Activated T-helper 9 cell treated with anti-CD3 and anti-CD28 coated beads, Interleukin-2, amount 50 U/mL, for 16 hours (primary cell): ENCODE results near the gene MAGEA9.
"Not testable (repeated sequence)": the region's sequence is repeated elsewhere in the genome, so short reads cannot be mapped to it uniquely, and the experiment has no call there.

Experiments
- DNase-seq: peaks from one replicate; pipeline ENCODE4 v3.0.0-alpha.2; 2020; ENCODE audit warnings: low read depth

Gene MAGEA9

GRCh38 chrX:149781727-149782126 is at the start of gene MAGEA9:
Gene MAGEA9, plus strand, starts transcription at chrX:149781930. Its CDS starts 4,281 bp downstream, at chrX:149786211.
- DNase-seq: not testable (repeated sequence)

GRCh38 chrX:149742269-149742668 is 39.5 kb upstream of the MAGEA9 start:
- DNase-seq: not testable (repeated sequence)

- not testable (repeated sequence) for DNase-seq
These were observed 35.2 kb upstream of the MAGEA9 start for GRCh38 chrX:149746390-149747007.

- DNase-seq: no peak
These were observed 24.3 kb upstream of the MAGEA9 start for GRCh38 chrX:149757206-149758067.

- DNase-seq: no peak
These were observed 23.5 kb upstream of the MAGEA9 start for GRCh38 chrX:149758068-149758714.

DNA sequence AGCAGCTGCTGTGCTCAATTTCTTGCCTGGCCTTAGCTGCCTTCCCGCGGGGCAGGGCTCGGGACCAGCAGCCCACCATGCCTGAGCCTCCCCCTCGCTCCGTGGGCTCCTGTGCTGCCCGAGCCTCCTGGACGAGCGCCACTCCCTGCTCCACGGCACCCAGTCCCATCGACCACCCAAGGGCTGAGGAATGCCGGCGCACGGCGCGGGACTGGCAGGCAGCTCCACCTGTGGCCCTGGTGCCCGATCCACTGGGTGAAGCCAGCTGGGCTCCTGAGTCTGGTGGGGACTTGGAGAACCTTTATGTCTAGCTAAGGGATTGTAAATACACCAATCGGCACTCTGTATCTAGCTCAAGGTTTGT is 23.0 kb upstream of the MAGEA9 start:
- DNase-seq: not testable (repeated sequence)

DNA sequence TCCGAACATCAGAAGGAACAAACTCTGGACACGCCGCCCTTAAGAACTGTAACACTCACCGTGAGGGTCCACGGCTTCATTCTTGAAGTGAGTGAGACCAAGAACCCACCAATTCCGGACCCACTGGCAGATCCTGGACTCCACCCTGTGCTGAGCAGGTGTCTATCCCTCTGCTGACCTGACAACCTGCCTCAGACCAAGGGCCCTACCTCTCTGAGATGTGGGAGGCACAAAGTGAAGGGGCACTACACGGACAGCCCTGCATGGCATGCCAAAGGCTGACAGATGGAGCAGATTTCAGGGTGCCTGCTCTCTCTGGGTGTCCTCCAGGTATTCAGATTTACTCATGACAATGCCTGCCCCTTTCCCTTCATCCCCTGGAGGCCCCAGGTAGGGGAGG is 21.9 kb upstream of the MAGEA9 start:
- DNase-seq: no peak

GRCh38 chrX:149760965-149761364 is 20.8 kb upstream of the MAGEA9 start:
- DNase-seq: no peak

DNA sequence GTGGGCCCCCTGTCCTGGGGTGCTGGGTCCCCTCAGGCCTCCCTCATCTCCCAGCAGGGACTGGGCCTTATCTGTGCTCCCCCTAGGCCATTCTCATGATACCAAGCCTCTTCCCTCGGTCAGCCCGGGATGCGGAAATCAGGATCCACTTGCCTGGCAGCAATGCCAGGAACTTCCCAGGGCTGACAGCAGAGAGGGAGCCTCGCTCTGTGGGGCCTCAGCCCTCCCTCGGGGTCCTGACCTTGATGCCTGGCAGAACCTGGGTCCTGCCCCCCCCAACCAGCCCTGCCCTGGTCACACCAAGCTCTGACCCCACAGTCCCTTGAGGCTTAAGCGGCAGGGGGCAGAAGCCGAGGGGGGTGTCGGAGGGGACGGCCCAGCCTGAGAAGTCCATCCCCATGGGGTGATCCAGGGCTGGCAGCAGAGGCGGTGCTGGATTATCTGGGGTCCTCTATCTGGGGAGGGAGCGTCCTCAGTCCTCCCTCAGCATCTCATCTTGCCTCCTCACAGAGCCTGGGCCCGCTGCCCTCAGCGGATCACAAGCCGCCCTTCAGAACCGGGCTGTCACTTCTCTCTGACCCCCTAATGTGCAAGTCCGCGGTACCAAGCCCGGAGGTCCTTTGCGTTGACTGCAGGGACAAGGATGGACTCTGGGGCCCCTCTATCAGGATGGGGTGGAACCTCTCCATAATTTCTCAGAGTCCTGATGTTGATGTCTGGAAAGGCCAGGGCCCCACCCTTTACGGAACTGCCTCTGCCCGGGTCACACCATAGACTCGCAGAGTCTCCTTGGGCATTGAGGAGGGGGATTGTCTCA is 19.7 kb upstream of the MAGEA9 start:
- DNase-seq: not testable (repeated sequence)

GRCh38 chrX:149762696-149763614 is 18.8 kb upstream of the MAGEA9 start:
- DNase-seq: no peak

- not testable (repeated sequence) for DNase-seq
These were observed 11.4 kb upstream of the MAGEA9 start for GRCh38 chrX:149770344-149770743.

GRCh38 chrX:149773026-149773425 is 8.7 kb upstream of the MAGEA9 start:
- not testable (repeated sequence) for DNase-seq

DNA sequence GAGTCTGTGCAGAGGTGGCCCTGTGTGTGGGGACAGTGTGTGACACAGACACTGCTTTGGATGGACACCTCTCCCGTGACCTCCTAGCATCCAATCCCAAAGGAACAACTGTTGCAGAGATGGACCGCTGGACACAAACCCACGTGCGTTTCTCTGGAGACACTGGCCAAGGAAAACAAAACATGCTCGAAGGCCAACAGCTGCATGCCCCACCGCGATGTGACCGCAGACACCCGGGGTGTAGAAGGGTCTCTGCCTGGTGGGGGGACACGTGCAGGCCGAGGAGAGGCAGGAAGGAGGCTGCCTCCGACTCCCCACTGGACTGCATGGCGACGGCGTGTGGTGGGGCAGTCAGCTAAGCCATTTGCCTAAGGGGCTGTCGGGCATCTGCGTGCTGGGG is 8.0 kb upstream of the MAGEA9 start, which contains the start of gene HSFX1:
Gene HSFX1 (plus strand): TSS at position 301 of the 400 bp plus-strand sequence. CDS start 614 bp downstream, outside the sequence.
- not testable (repeated sequence) for DNase-seq

DNA sequence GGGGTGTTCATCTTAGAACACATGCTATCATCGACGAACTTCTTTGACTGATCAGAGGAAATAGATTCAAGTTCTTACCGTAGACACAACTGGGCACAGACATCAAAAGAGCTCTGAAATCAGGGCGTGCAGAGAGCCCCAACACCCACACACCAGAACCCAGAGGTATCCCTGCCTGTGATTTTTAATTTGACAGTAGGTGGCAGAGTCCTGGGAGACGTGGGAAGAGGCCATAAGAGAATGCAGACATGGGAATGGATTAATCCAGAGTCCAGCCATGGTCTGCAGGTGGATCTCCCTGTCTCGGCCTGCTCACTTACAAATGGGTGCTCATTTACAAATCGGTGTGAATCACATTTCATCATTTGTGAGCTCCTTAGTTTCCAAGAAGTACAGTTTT is 3.7 kb upstream of the MAGEA9 start:
- not testable (repeated sequence) for DNase-seq

- not testable (repeated sequence) for DNase-seq
These were observed 13.8 kb downstream of the MAGEA9 start for GRCh38 chrX:149795531-149795930.

- no peak for DNase-seq
These were observed 17.5 kb downstream of the MAGEA9 start for GRCh38 chrX:149799095-149799714.

DNA sequence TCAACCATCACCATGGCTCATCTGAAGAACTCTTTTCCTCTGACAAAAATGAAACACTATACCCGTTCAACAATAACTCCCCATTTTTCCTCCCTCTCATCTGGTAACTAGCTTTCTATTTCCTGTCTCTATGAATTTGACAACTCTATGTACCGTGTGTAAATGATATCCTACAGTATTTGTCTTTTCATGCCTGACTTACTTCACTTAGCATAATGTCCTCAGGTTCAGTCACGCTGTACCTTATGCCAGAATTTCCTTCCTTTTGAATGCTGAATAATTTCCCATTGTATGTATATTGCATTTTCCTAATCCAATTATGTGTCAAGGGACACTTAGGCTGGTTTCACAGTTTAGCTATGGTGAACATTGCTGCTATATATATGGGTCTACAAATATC is 18.2 kb downstream of the MAGEA9 start:
- DNase-seq: no peak

DNA sequence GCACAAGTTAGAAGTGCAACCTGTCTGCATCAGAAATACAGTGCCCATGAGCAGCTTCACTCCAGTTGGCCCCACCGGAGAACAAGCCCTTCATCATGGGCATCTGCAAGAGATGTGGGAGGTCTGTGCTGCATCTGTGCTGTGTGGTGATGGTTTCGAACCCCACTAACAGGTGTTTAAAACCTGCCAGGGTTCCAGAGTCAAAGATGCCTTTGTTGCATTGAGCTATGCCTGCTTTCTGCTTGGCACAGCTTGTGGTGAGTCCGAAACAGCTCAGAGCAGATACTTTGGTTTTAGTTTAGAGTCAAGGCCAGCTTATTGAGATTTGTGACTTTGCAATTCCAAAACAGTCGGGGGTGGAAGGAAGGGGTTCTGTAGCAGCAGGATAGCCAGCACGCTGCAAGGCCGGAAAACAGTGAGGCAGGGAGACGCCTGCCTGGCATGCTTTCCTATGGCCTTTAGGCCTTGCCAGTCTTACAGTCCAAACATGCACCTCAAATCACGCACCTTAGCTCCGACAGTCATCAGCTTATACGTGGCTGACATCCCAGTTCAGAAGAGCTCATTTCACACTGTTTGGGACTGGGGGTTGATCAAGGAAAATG is 21.8 kb downstream of the MAGEA9 start:
- no peak for DNase-seq

- DNase-seq: no peak
These were observed 22.4 kb downstream of the MAGEA9 start for GRCh38 chrX:149804102-149804501.
